Measurements from ENCODE around the gene ATP2B1.

The ATP2B1 gene

GRCh38 chr12:89691659-89692058 is 17.0 kb downstream of the ATP2B1 start:
- Histone ChIP-seq H2BK5ac (ENCODE audit: low read depth, low read length, poor library complexity) (no peak overlapping the region), H2BK120ac (ENCODE audit: insufficient read depth, low read length, poor library complexity) (no peak overlapping the region), H3K18ac (ENCODE audit: low read length) (no peak overlapping the region), H4K91ac (ENCODE audit: low read depth, low read length) (no peak overlapping the region), H3K14ac (ENCODE audit: low read length) (no peak overlapping the region), H3K27me3 (ENCODE audit: insufficient read depth, low read length) (no peaks in the 10 kb centered on the region), H3K27ac (ENCODE audit: low read depth, low read length) (no peak overlapping the region), H3K36me3 (ENCODE audit: control insufficient read depth in 1 of 2, insufficient read depth in 2 of 2, low read length in 2 of 2) (no peaks in the 10 kb centered on the region), H3K4me1 (ENCODE audit: control insufficient read depth in 1 of 2, insufficient read depth in 2 of 2, low read length in 2 of 2) (peaks cover 6% of the 10 kb centered on the region in 2 experiments), H4K8ac (ENCODE audit: low read depth, low read length) (no peak overlapping the region), H2AK5ac (ENCODE audit: low read length) (no peak overlapping the region), H4K12ac (ENCODE audit: low read depth, low read length) (no peak overlapping the region), H3K4ac (ENCODE audit: low read depth, low read length) (no peak overlapping the region), H3K4me2 (ENCODE audit: low read length) (no peak overlapping the region), H3K79me1 (ENCODE audit: low read length) (no peaks in the 10 kb centered on the region), H3K4me3 (ENCODE audit: low read depth, low read length) (no peak overlapping the region), H3K9ac (ENCODE audit: low read length) (no peak overlapping the region), H2BK12ac (ENCODE audit: low read length) (no peak overlapping the region), H3K23ac (ENCODE audit: low read length) (no peak overlapping the region), H3K9me3 (ENCODE audit: insufficient read depth, low read depth, low read length) (no peaks in the 10 kb centered on the region), H3K79me2 (ENCODE audit: control insufficient read depth, insufficient read depth, low read length, poor library complexity) (peaks cover 7% of the 10 kb centered on the region), H2AFZ (ENCODE audit: insufficient read depth, low read length, poor library complexity) (no peak overlapping the region)
- no peak for DNase-seq
- no CpG with 5 or more reads among the region's 1 CpG for WGBS (ENCODE audit: extremely low coverage, insufficient coverage, insufficient read length)

DNA sequence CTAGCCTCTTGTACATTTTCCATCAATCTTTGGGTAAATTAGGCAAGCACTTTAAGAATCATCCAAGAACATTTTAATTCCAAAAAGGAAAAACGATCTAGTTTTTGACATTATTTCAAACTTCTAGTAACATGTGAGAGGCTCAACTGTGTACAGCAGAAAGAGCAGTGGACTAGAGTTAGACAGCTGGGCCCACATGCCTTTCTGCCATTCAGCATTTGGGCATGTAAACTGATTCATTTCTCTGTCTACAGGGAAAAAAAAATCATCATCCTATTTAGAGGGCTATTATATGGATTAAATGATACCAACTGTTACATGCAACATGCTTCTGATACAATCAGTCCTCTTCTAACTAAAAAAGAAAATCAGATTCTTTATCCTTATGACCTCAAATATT is 17.7 kb downstream of the ATP2B1 start:
- no peaks in the 10 kb centered on the region for H3K36me3 ChIP-seq (ENCODE audit: control insufficient read depth in 1 of 2, insufficient read depth in 2 of 2, low read length in 2 of 2)
- no peak overlapping the region for H2BK12ac ChIP-seq (ENCODE audit: low read length)
- H2AK5ac ChIP-seq (ENCODE audit: low read length) = no peak overlapping the region
- no peak overlapping the region for H4K12ac ChIP-seq (ENCODE audit: low read depth, low read length)
- no peak overlapping the region for H3K4me2 ChIP-seq (ENCODE audit: low read length)
- DNase-seq = peak in 1 of 2 donors; percentile 26
- no peak overlapping the region for H4K91ac ChIP-seq (ENCODE audit: low read depth, low read length)
- no peak overlapping the region for H2BK120ac ChIP-seq (ENCODE audit: insufficient read depth, low read length, poor library complexity)
- no peaks in the 10 kb centered on the region for H3K79me1 ChIP-seq (ENCODE audit: low read length)
- H3K4me3 ChIP-seq (ENCODE audit: low read depth, low read length) = no peak overlapping the region
- H2BK5ac ChIP-seq (ENCODE audit: low read depth, low read length, poor library complexity) = no peak overlapping the region
- WGBS (ENCODE audit: extremely low coverage, insufficient coverage, insufficient read length) = no CpG with 5 or more reads among the region's 1 CpG
- H3K79me2 ChIP-seq (ENCODE audit: control insufficient read depth, insufficient read depth, low read length, poor library complexity) = peaks cover 7% of the 10 kb centered on the region
- H3K23ac ChIP-seq (ENCODE audit: low read length) = no peak overlapping the region
- H3K4me1 ChIP-seq (ENCODE audit: control insufficient read depth in 1 of 2, insufficient read depth in 2 of 2, low read length in 2 of 2) = peaks cover 6% of the 10 kb centered on the region in 2 experiments
- no peak overlapping the region for H3K18ac ChIP-seq (ENCODE audit: low read length)
- no peak overlapping the region for H3K9ac ChIP-seq (ENCODE audit: low read length)
- no peak overlapping the region for H2AFZ ChIP-seq (ENCODE audit: insufficient read depth, low read length, poor library complexity)
- no peaks in the 10 kb centered on the region for H3K27me3 ChIP-seq (ENCODE audit: insufficient read depth, low read length)
- H3K27ac ChIP-seq (ENCODE audit: low read depth, low read length) = no peak overlapping the region
- H3K14ac ChIP-seq (ENCODE audit: low read length) = no peak overlapping the region
- H3K4ac ChIP-seq (ENCODE audit: low read depth, low read length) = peak overlapping the region; percentile 89
- H3K9me3 ChIP-seq (ENCODE audit: insufficient read depth, low read depth, low read length) = no peaks in the 10 kb centered on the region
- H4K8ac ChIP-seq (ENCODE audit: low read depth, low read length) = no peak overlapping the region

- no CpG with 5 or more reads among the region's 3 CpGs for WGBS (ENCODE audit: extremely low coverage, insufficient coverage, insufficient read length)
- Histone ChIP-seq H3K27me3 (ENCODE audit: insufficient read depth, low read length) (no peaks in the 10 kb centered on the region), H3K23ac (ENCODE audit: low read length) (no peak overlapping the region), H3K4me3 (ENCODE audit: low read depth, low read length) (no peak overlapping the region), H4K12ac (ENCODE audit: low read depth, low read length) (no peak overlapping the region), H3K4ac (ENCODE audit: low read depth, low read length) (peak overlapping the region; percentile 74), H3K18ac (ENCODE audit: low read length) (no peak overlapping the region), H4K8ac (ENCODE audit: low read depth, low read length) (no peak overlapping the region), H2AFZ (ENCODE audit: insufficient read depth, low read length, poor library complexity) (no peak overlapping the region), H3K27ac (ENCODE audit: low read depth, low read length) (no peak overlapping the region), H2BK12ac (ENCODE audit: low read length) (no peak overlapping the region), H3K79me1 (ENCODE audit: low read length) (no peaks in the 10 kb centered on the region), H2BK5ac (ENCODE audit: low read depth, low read length, poor library complexity) (no peak overlapping the region), H3K79me2 (ENCODE audit: control insufficient read depth, insufficient read depth, low read length, poor library complexity) (peaks cover 7% of the 10 kb centered on the region), H3K4me2 (ENCODE audit: low read length) (peak overlapping the region; percentile 20), H3K4me1 (ENCODE audit: control insufficient read depth in 1 of 2, insufficient read depth in 2 of 2, low read length in 2 of 2) (peaks cover 0 to under 1% of the 10 kb centered on the region in 2 experiments), H2AK5ac (ENCODE audit: low read length) (no peak overlapping the region), H3K36me3 (ENCODE audit: control insufficient read depth in 1 of 2, insufficient read depth in 2 of 2, low read length in 2 of 2) (no peaks in the 10 kb centered on the region), H2BK120ac (ENCODE audit: insufficient read depth, low read length, poor library complexity) (no peak overlapping the region), H3K14ac (ENCODE audit: low read length) (no peak overlapping the region), H4K91ac (ENCODE audit: low read depth, low read length) (no peak overlapping the region), H3K9ac (ENCODE audit: low read length) (no peak overlapping the region), H3K9me3 (ENCODE audit: insufficient read depth, low read depth, low read length) (no peaks in the 10 kb centered on the region)
- DNase-seq = no peak
These were observed 19.3 kb downstream of the ATP2B1 start for GRCh38 chr12:89689306-89689705.

GRCh38 chr12:89686311-89686710 is 22.3 kb downstream of the ATP2B1 start:
- H3K27me3 ChIP-seq (ENCODE audit: insufficient read depth, low read length) = no peaks in the 10 kb centered on the region
- DNase-seq = no peak
- H3K4me3 ChIP-seq (ENCODE audit: low read depth, low read length) = no peak overlapping the region
- H3K23ac ChIP-seq (ENCODE audit: low read length) = no peak overlapping the region
- no peak overlapping the region for H4K12ac ChIP-seq (ENCODE audit: low read depth, low read length)
- no peaks in the 10 kb centered on the region for H3K79me1 ChIP-seq (ENCODE audit: low read length)
- H2AFZ ChIP-seq (ENCODE audit: insufficient read depth, low read length, poor library complexity) = no peak overlapping the region
- H2BK12ac ChIP-seq (ENCODE audit: low read length) = no peak overlapping the region
- no peak overlapping the region for H2BK120ac ChIP-seq (ENCODE audit: insufficient read depth, low read length, poor library complexity)
- peaks cover 10% of the 10 kb centered on the region for H3K79me2 ChIP-seq (ENCODE audit: control insufficient read depth, insufficient read depth, low read length, poor library complexity)
- H4K91ac ChIP-seq (ENCODE audit: low read depth, low read length) = no peak overlapping the region
- no CpG with 5 or more reads among the region's 2 CpGs for WGBS (ENCODE audit: extremely low coverage, insufficient coverage, insufficient read length)
- H3K27ac ChIP-seq (ENCODE audit: low read depth, low read length) = no peak overlapping the region
- peak overlapping the region; percentile 52 for H3K4ac ChIP-seq (ENCODE audit: low read depth, low read length)
- H3K14ac ChIP-seq (ENCODE audit: low read length) = no peak overlapping the region
- no peaks in the 10 kb centered on the region for H3K9me3 ChIP-seq (ENCODE audit: insufficient read depth, low read depth, low read length)
- H2AK5ac ChIP-seq (ENCODE audit: low read length) = no peak overlapping the region
- no peak overlapping the region for H3K4me2 ChIP-seq (ENCODE audit: low read length)
- H3K36me3 ChIP-seq (ENCODE audit: control insufficient read depth in 1 of 2, insufficient read depth in 2 of 2, low read length in 2 of 2) = peaks cover 0 to under 1% of the 10 kb centered on the region in 2 experiments
- no peak overlapping the region for H2BK5ac ChIP-seq (ENCODE audit: low read depth, low read length, poor library complexity)
- no peak overlapping the region for H3K18ac ChIP-seq (ENCODE audit: low read length)
- no peak overlapping the region for H4K8ac ChIP-seq (ENCODE audit: low read depth, low read length)
- no peak overlapping the region for H3K9ac ChIP-seq (ENCODE audit: low read length)
- H3K4me1 ChIP-seq (ENCODE audit: control insufficient read depth in 1 of 2, insufficient read depth in 2 of 2, low read length in 2 of 2) = no peaks in the 10 kb centered on the region

Data from trophoblast cell (in vitro differentiated cells and primary cell).